Breast epithelium (tissue), 4 donors: ENCODE data around the gene PRKX. TPM values are rescaled to one million over a fixed set of nuclear protein-coding genes. Genes with fewer than 3 reads are reported as not detected.
"Not testable (repeated sequence)": the region's sequence is repeated elsewhere in the genome, so short reads cannot be mapped to it uniquely, and the experiment has no call there.

Source experiments
- DNase-seq, 2 donors: peaks; one replicate each; pipeline ENCODE4 v3.0.0-alpha.2; 2019; ENCODE audit warnings: low spot score in 2 of 2
- H3K27ac ChIP-seq, 2 donors: fragments of 200-600 bp; sonication (generic) in 1 of 2; one replicate each; pipeline ENCODE4 v1.5.1; 2016 to 2019; ENCODE audit warnings: mild to moderate bottlenecking in 1 of 2
- H3K27me3 ChIP-seq, 2 donors: fragments of 200-600 bp; sonication (generic) in 1 of 2; one replicate each; pipeline versions ENCODE4 v1.5.1 to v1.6.0; 2017 to 2019; ENCODE audit warnings: control low read depth in 1 of 2, mild to moderate bottlenecking in 1 of 2
- H3K36me3 ChIP-seq: fragments of 200-600 bp; one replicate; pipeline ENCODE4 v1.5.1; 2019
- H3K4me1 ChIP-seq, 2 donors: fragments of 200-600 bp; sonication (generic); one replicate each; pipeline ENCODE4 v1.5.1; 2016 to 2019; ENCODE audit warnings: control low read depth in 1 of 2
- H3K4me3 ChIP-seq, 3 donors: fragments of 200-600 bp; sonication (generic); 1 replicate in 2 of 3; 2 replicates in 1 of 3; pipeline ENCODE4 v1.5.1; 2016 to 2019; ENCODE audit warnings: mild to moderate bottlenecking in 3 of 3, moderate library complexity in 2 of 3
- H3K9me3 ChIP-seq, 2 donors: fragments of 200-600 bp; sonication (generic) in 1 of 2; one replicate each; pipeline ENCODE4 v1.5.1; 2016 to 2019; ENCODE audit warnings: control low read depth in 1 of 2
- CTCF ChIP-seq, 3 donors: fragments of 450-650 bp; IDR thresholded peaks; one replicate each; pipeline ENCODE4 v1.5.1; 2016 to 2017; ENCODE audit warnings: antibody characterized with exemption in 3 of 3, mild to moderate bottlenecking in 3 of 3, moderate library complexity in 3 of 3
- POLR2A ChIP-seq: fragments of 450-650 bp; IDR thresholded peaks from one replicate; pipeline ENCODE4 v1.6.1; 2016; ENCODE audit warnings: antibody characterized with exemption, mild to moderate bottlenecking, moderate library complexity
- POLR2AphosphoS5 ChIP-seq, 3 donors: sonication (generic); formaldehyde crosslinking; IDR thresholded peaks; one replicate each; pipeline ENCODE4 v1.6.1; 2017; ENCODE audit warnings: antibody characterized with exemption in 3 of 3
- intact Hi-C: fragments of 100-400 bp; cut with DNase I; formaldehyde crosslinking; loops from one replicate; pipeline ENCODE4 v1.15.1; 2023; ENCODE audit warnings: low total_unique reads
- total RNA-seq, 3 donors: library from RNA; depleted of rRNA; stranded (reverse); fragments of >200 nt; gene quantifications; one replicate each; pipeline ENCODE4 v1.1.0, GENCODE V29; 2016

Gene PRKX
- total RNA-seq, 3 donors from 2014 or later, result 9.4 to 28.5 (median 27.1) TPM

DNA sequence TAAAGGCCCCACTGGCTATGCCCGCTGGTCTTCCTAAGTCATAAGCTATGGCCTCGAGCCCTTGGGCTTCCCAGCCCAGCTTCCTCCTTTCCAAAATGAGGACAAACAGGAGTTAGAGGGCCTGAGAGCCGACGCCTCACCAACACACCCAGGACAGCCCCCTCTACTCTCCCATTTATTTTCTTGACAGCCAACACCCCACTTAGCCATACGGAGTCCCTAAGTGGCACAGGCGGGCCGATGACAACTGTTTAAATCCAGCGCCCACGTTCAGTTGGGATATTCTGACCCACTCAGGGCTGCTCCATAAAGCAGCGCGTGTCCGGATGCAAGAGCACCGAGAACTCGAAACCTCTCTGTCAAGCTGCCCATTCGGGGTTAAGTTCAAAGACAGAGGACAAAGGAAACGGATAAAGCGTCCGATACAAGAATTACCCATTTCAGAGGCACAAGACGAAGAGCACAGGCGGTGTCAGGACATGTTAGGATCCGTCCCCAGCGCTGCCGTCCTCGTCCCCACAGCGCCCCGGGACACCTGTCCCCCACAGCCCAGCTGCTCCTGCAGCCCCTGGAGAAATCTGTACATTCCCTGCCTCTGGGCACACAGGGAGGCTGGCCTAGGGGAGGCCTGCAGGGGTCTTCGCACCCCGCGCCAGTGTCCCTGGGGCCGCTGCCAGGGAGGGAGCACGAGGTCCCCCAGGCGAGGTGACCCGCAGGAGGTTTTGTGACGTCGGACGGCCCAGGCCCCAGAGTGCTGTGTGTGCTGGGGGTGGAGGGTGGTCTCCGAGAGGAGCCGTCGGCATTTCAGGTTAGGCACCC is 1.2 kb downstream of the PRKX start:
- no peak for DNase-seq
- no peaks in the 10 kb centered on the region for H3K9me3 ChIP-seq
- no peaks in the 10 kb centered on the region for H3K36me3 ChIP-seq
- peak overlapping the region; percentile 57 to 85 (median 75) for H3K4me3 ChIP-seq
- TF ChIP-seq POLR2AphosphoS5 (IDR thresholded peaks at IDR 0.05), result no peak
- no peak for TF ChIP-seq CTCF (IDR thresholded peaks at IDR 0.05)
- TF ChIP-seq POLR2A, result no peak
- intact Hi-C loops, result no loop called here
- no peaks in the 10 kb centered on the region for H3K4me1 ChIP-seq
- peak overlapping the region; percentile 71 to 85 for H3K27ac ChIP-seq
- H3K27me3 ChIP-seq, result peaks cover 0 to 4% of the 10 kb centered on the region in 2 donors

DNA sequence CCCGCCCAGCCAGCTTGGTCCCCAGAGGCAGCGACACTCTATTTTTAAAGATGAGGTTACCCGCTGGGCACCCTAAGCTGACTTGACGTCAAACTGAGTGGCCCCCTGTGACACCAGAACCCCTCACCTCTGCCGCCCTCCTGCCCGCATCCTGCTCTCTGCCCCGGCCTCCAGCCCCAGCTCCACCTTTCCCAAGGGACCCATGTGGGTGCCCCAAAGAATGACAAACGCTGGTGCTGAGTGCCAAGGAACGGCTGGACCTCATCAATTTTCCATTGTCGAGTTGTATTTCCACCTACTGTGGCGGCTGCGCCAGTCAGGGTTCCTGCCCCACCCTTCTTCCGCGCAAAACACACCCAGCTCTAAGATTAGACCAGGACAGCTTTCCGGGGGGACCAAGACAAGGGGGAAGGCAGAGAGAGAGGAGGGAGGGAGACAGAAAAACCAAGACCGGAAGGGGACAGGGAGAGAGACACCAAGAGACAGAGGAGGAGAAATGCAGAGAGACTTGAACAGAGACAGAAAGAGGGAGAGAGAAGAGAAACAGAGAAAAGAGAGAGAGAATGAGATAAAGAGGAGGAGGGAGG is 2.0 kb downstream of the PRKX start:
- intact Hi-C loops, result no loop called here
- DNase-seq, result no peak
- H3K27me3 ChIP-seq, result peaks cover 0 to 4% of the 10 kb centered on the region in 2 donors
- no peaks in the 10 kb centered on the region for H3K4me1 ChIP-seq
- H3K27ac ChIP-seq, result peak overlapping the region; percentile 71 to 85
- H3K4me3 ChIP-seq, result peak overlapping the region; percentile 57 to 85 (median 75)
- no peaks in the 10 kb centered on the region for H3K9me3 ChIP-seq
- TF ChIP-seq CTCF (IDR thresholded peaks at IDR 0.05) (no peak), POLR2AphosphoS5 (IDR thresholded peaks at IDR 0.05) (no peak), POLR2A (no peak)
- no peaks in the 10 kb centered on the region for H3K36me3 ChIP-seq

DNA sequence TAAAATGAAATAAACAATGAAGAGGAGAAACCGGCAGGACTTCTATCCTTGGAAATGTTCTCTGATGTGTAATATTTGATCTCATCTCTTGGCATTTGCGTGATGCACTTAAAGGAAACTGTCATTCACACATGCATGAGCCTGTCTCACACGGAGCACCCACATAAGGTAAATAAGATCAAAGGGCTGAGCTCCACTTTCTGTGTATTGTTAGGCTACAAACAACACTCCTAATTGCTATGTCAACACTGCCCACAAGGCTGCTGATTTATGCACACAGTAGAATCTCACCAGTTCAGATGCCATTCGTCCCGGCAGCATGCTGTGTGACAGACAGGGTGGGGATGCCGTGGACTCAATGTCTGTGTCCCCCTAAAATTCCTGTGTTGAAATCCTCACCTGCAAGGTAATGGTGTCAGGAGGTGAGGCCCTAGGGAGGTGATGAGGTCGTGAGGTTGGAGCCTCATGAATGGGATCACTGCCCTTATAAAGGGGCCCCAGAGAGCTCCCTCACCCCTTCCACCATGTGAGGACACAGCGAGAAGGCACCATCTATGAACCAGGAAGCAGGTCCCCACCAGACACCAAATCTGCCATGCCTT is 5.7 kb downstream of the PRKX start:
- H3K27ac ChIP-seq, H3K36me3 ChIP-seq, intact Hi-C loops, H3K9me3 ChIP-seq, H3K27me3 ChIP-seq, H3K4me3 ChIP-seq, DNase-seq, H3K4me1 ChIP-seq: not testable (repeated sequence)

DNA sequence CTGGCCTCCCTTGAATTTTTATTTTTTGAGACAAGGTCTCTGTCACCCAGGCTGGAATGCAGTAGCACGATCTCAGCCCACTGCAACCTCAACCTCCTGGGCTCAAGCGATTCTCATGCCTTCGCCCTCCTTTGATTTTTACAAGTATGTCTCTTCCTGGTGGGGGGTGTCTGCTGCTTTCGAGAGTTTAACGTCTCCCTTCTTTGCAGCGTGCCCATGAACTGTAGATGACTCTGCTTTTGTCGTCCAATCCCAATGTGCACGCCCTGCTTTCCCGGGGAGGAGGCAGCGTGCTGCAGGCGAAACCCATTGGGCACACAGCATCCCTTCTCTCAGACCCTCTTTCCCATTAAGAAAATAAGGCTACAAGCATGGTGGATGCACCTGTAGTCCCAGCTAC is 7.0 kb downstream of the PRKX start:
- H3K4me1 ChIP-seq, result no peaks in the 10 kb centered on the region
- no peak overlapping the region for H3K4me3 ChIP-seq
- no peaks in the 10 kb centered on the region for H3K36me3 ChIP-seq
- intact Hi-C loops, result no loop called here
- H3K27me3 ChIP-seq, result no peaks in the 10 kb centered on the region
- DNase-seq, result no peak
- H3K27ac ChIP-seq, result no peak overlapping the region
- H3K9me3 ChIP-seq, result no peaks in the 10 kb centered on the region
- TF ChIP-seq POLR2A (no peak), POLR2AphosphoS5 (IDR thresholded peaks at IDR 0.05) (no peak)

GRCh38 chrX:3703251-3703650 is 10.2 kb downstream of the PRKX start:
- H3K27me3 ChIP-seq, H3K27ac ChIP-seq, H3K4me3 ChIP-seq, H3K4me1 ChIP-seq, intact Hi-C loops, H3K9me3 ChIP-seq, H3K36me3 ChIP-seq, DNase-seq: not testable (repeated sequence)

GRCh38 chrX:3702095-3702494 is 11.4 kb downstream of the PRKX start:
- H3K9me3 ChIP-seq, H3K4me3 ChIP-seq, intact Hi-C loops, H3K4me1 ChIP-seq, H3K27me3 ChIP-seq, H3K27ac ChIP-seq, DNase-seq, H3K36me3 ChIP-seq: not testable (repeated sequence)

DNA sequence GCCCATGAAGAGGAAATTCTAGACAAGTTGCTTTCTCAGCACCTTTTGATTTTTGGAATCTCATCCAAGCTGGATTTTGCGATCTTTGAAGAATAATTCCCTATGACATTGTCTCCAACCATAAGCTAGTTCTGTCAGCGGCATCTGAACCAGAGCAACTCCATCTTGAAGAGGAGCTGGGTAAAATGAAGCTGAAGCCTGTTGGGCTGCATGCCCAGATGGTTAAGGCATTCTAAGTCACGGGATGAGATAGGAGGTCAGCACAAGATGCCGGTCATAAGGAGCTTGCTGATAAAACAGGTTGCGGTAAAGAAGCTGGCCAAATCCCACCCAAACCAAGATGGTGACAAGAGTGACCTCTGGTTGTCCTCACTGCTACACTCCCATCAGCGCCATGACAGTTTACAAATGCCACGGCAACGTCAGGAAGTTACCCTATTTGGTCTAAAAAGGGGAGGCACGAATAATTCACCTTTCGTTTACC is 12.0 kb downstream of the PRKX start:
- H3K27ac ChIP-seq, intact Hi-C loops, DNase-seq: not testable (repeated sequence)

More for the DNA sequence above, 12.0 kb downstream of the PRKX start:
- not testable (repeated sequence) for H3K4me3 ChIP-seq, H3K27me3 ChIP-seq, H3K36me3 ChIP-seq, H3K9me3 ChIP-seq, H3K4me1 ChIP-seq
